LNCaP clone FGC (cell line): ENCODE measurements around the gene ASB16.
"Not testable (repeated sequence)": the region's sequence is repeated elsewhere in the genome, so short reads cannot be mapped to it uniquely, and the experiment has no call there.

Experiments used
- DNase-seq: peaks from one replicate; pipeline ENCODE4 v3.0.0-alpha.2; 2011; ENCODE audit warnings: low read depth
- H3K4me3 ChIP-seq: 2 replicates; pipeline ENCODE4 v1.5.1; 2011; ENCODE audit warnings: mild to moderate bottlenecking, low read depth, low read length, control low read depth
- CTCF ChIP-seq: IDR thresholded peaks from 2 replicates; pipeline ENCODE4 v1.5.1; 2012; ENCODE audit warnings: mild to moderate bottlenecking; ENCODE audit not compliant: control insufficient read depth, insufficient read depth; ENCODE audit errors: extremely low read depth

Gene ASB16

DNA sequence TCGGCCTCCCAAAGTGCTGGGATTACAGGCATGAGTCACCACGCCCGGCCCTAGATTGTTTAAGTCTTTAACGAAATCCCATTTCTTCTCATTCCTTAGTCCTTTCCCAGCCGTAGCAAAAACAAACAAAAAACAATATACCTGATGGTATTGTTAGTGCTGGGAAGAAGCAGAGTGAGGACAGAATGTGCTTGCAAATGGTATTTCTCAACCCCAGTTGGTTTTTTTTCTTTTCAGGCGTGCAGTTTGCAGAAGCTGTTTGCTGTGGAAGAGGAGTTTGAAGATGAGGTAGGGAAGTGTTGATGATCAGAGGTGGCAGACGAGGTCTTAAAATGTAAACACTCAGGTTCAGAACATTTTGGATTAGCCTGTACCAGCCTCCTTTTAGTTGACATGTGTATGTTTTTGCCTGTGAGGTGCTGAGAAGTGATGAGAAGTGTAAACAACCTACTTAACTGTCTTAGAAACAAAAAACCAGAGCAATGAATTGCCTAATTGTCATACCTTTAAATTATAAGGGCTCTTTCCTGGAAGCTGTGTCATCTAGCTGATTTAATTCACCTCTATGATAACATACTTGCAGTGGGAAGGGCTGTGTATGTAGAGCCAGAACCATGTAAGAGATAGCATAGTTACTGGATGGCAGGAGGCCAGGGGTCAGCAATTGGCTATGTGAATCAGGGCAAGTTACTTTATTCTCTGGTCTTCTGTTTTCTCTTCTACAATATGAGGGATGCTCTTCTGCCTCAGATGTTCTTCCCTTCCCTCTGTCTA is 25.4 kb upstream of the ASB16 start:
- TF ChIP-seq CTCF: no peak
- H3K4me3 ChIP-seq: no peak overlapping the region
- no peak for DNase-seq

- TF ChIP-seq CTCF: no peak
- H3K4me3 ChIP-seq: no peak overlapping the region
- no peak for DNase-seq
Measured at GRCh38 chr17:44146375-44147346, 23.8 kb upstream of the ASB16 start.

GRCh38 chr17:44147812-44148211 is 22.7 kb upstream of the ASB16 start:
- H3K4me3 ChIP-seq: no peak overlapping the region
- DNase-seq: no peak
- TF ChIP-seq CTCF: no peak

GRCh38 chr17:44149066-44149465 is 21.4 kb upstream of the ASB16 start:
- not testable (repeated sequence) for DNase-seq, H3K4me3 ChIP-seq

- H3K4me3 ChIP-seq: no peak overlapping the region
- no peak for TF ChIP-seq CTCF
- no peak for DNase-seq
Measured at GRCh38 chr17:44149750-44150329, 20.7 kb upstream of the ASB16 start.

GRCh38 chr17:44152875-44153274 is 17.6 kb upstream of the ASB16 start:
- no peak overlapping the region for H3K4me3 ChIP-seq
- DNase-seq: no peak
- no peak for TF ChIP-seq CTCF

- TF ChIP-seq CTCF: no peak
- no peak overlapping the region for H3K4me3 ChIP-seq
- no peak for DNase-seq
Measured at GRCh38 chr17:44155488-44155887, 15.0 kb upstream of the ASB16 start.
